Heart left ventricle (tissue), 16 donors: ENCODE measurements around the gene SLC24A4. TPM values are rescaled to one million over a fixed set of nuclear protein-coding genes. Genes with fewer than 3 reads are reported as not detected.
A peak's percentile ranks its signal among the peaks of the same experiment; 100 is the strongest.

Source experiments
- ATAC-seq, 4 donors: fragments of 200-7000 bp; cut with Tn5 transposase; one replicate each; pipeline ENCODE4 v1.9.1; 2020 to 2022; ENCODE audit warnings: moderate library complexity in 4 of 4, mild to moderate bottlenecking in 3 of 4, moderate number of reproducible peaks in 1 of 4
- DNase-seq, 5 donors: peaks; one replicate each; pipeline ENCODE4 v3.0.0-alpha.2; 2020
- H3K27ac ChIP-seq, 12 donors: fragments of 200-600 bp; sonication (generic) in 4 of 12; one replicate each; pipeline versions ENCODE4 v1.5.0 to v1.8.0; 2016 to 2022; ENCODE audit warnings: mild to moderate bottlenecking in 2 of 12
- H3K27me3 ChIP-seq, 9 donors: fragments of 200-600 bp; sonication (generic) in 2 of 9; one replicate each; pipeline versions ENCODE4 v1.5.1 to v1.8.0; 2016 to 2022; ENCODE audit warnings: mild to moderate bottlenecking in 3 of 9
- H3K36me3 ChIP-seq, 9 donors: fragments of 200-600 bp; sonication (generic) in 2 of 9; one replicate each; pipeline versions ENCODE4 v1.5.0 to v1.8.0; 2018 to 2022; ENCODE audit warnings: mild to moderate bottlenecking in 2 of 9
- H3K4me1 ChIP-seq, 12 donors: fragments of 200-600 bp; sonication (generic) in 4 of 12; one replicate each; pipeline versions ENCODE4 v1.5.0 to v1.8.0; 2016 to 2022; ENCODE audit warnings: mild to moderate bottlenecking in 3 of 12
- H3K4me3 ChIP-seq, 12 donors: fragments of 200-600 bp; sonication (generic) in 4 of 12; one replicate each; pipeline versions ENCODE4 v1.5.0 to v1.8.0; 2017 to 2022; ENCODE audit warnings: mild to moderate bottlenecking in 9 of 12, moderate library complexity in 4 of 12
- H3K9me3 ChIP-seq, 12 donors: fragments of 200-600 bp; sonication (generic) in 4 of 12; one replicate each; pipeline versions ENCODE4 v1.5.0 to v1.8.0; 2016 to 2022; ENCODE audit warnings: mild to moderate bottlenecking in 1 of 12
- CTCF ChIP-seq, 12 donors: fragments of 200-600 bp; sonication (generic) in 4 of 12; IDR thresholded peaks; one replicate each; pipeline versions ENCODE4 v1.5.0 to v1.8.0; 2018 to 2022; ENCODE audit warnings: antibody characterized with exemption in 12 of 12, mild to moderate bottlenecking in 5 of 12
- POLR2A ChIP-seq, 2 donors: fragments of 450-650 bp; IDR thresholded peaks; one replicate each; pipeline ENCODE4 v1.6.1; 2017; ENCODE audit warnings: antibody characterized with exemption in 2 of 2, mild to moderate bottlenecking in 2 of 2, moderate library complexity in 2 of 2
- WGBS, 4 donors: extraction: QIAGEN DNeasy Blood & Tissue Kit in 2 of 4; methylation state at CpG; one replicate each; pipeline versions ENCODE4 v1.1.5 to v1.1.7; 2013 to 2018; 5-methylcytosine and 5-hydroxymethylcytosine counted together
- intact Hi-C, 10 donors: fragments of 100-400 bp; cut with DNase I; formaldehyde crosslinking; loops; one replicate each; pipeline versions ENCODE4 v1.11.1 to v1.14.2; 2022
- polyA plus RNA-seq, 2 donors: library from polyadenylated mRNA; stranded (reverse); fragments of 200-250 nt; gene quantifications; one replicate each; pipeline ENCODE4 v1.2.3, GENCODE V29; 2013
- total RNA-seq, 9 donors: library from RNA; depleted of rRNA in 2 of 9; stranded (reverse); fragments of >200 nt in 2 of 9; fragmentation: NEBNext Ultra II Directional in 3 of 9; extraction: Animal tissue kit (Norgen Biotek cat#: 25700) in 3 of 9; gene quantifications; one replicate each; pipeline versions ENCODE4 v1.1.0 to v1.2.4, GENCODE V29; 2016 to 2023
- donor health status: ischemic (EF 13 %, LVEDD 7.1; RV severe dilation, severe dysfunction).
- donor health status: healthy with polysubstance abuse.
- donor health status: DM: no; HTN: yes; CAD: no.
- donor health status: DM: no; HTN: no; CAD: no.
- donor health status: ischemic (EF 25% LVEDD 6.9; RV normal size, moderate dysfunction).
- donor health status: ischemic (EF 25% LVEDD 5.7; RV mildly dilated, moderate dysfunction).
- donor health status: healthy.
- donor health status: DM: yes; HTN: yes; CAD: no.
- donor health status: ischemic (EF 35%, LVEDD 5.7; RV mildly dilated, moderate dysfunction).
- donor health status: nonischemic (EF 11% LVEDD 7.7; RV severe dilation, severe dysfunction).
- donor health status: DM: yes; HTN: yes; CAD: no.
- donor health status: PGD.
- donor health status: ischemic (EF 29% LVEDD 5.4; RV normal size, mild dysfunction).
- donor health status: nonischemic (EF 23%, LVEDD 6.1; RV moderate dilation, normal function).

Gene SLC24A4
- total and polyA plus RNA-seq, 11 donors, result 0.05 to 1.6 (median 0.23) TPM

GRCh38 chr14:92544051-92544720 is 221.2 kb downstream of the SLC24A4 start:
- no peak for DNase-seq
- 48 to 63% (median 59%) methylated on average over 6 of the region's 6 CpGs for WGBS, 4 donors
- ATAC-seq, result no peak
- Histone ChIP-seq H3K4me1 (peaks cover 8 to 36% (median 20%) of the 10 kb centered on the region in 12 donors), H3K27ac (peak overlapping the region in 1 of 12 donors; percentile 26), H3K36me3 (no peaks in the 10 kb centered on the region), H3K27me3 (no peaks in the 10 kb centered on the region), H3K4me3 (no peak overlapping the region), H3K9me3 (peaks cover 0 to 6% (median 0%) of the 10 kb centered on the region in 12 donors)
- intact Hi-C loops, result loop anchor here in 3 of 10 donors (10.0 kb wide), 1 partner anchor 89 kb away; no protein-coding TSS in a partner anchor
- TF ChIP-seq POLR2A (IDR thresholded peaks at IDR 0.05) (no peak), CTCF (IDR thresholded peaks at IDR 0.05) (no peak)

- intact Hi-C loops, result loop anchor here in 3 of 10 donors (10.0 kb wide), 1 partner anchor 92 kb away; no protein-coding TSS in a partner anchor
- Histone ChIP-seq H3K4me1 (peaks cover 0 to 29% (median 16%) of the 10 kb centered on the region in 12 donors), H3K27me3 (no peaks in the 10 kb centered on the region), H3K9me3 (no peaks in the 10 kb centered on the region), H3K36me3 (no peaks in the 10 kb centered on the region), H3K4me3 (no peak overlapping the region), H3K27ac (peak overlapping the region in 2 of 12 donors; percentile 44 to 51)
- DNase-seq (no peak), ATAC-seq (no peak)
- 81 to 89% (median 85%) methylated on average over 7 of the region's 7 CpGs for WGBS, 4 donors
- TF ChIP-seq POLR2A (IDR thresholded peaks at IDR 0.05), result no peak
- no peak for TF ChIP-seq CTCF (IDR thresholded peaks at IDR 0.05)
These were observed 223.5 kb downstream of the SLC24A4 start for GRCh38 chr14:92546347-92547053.

DNA sequence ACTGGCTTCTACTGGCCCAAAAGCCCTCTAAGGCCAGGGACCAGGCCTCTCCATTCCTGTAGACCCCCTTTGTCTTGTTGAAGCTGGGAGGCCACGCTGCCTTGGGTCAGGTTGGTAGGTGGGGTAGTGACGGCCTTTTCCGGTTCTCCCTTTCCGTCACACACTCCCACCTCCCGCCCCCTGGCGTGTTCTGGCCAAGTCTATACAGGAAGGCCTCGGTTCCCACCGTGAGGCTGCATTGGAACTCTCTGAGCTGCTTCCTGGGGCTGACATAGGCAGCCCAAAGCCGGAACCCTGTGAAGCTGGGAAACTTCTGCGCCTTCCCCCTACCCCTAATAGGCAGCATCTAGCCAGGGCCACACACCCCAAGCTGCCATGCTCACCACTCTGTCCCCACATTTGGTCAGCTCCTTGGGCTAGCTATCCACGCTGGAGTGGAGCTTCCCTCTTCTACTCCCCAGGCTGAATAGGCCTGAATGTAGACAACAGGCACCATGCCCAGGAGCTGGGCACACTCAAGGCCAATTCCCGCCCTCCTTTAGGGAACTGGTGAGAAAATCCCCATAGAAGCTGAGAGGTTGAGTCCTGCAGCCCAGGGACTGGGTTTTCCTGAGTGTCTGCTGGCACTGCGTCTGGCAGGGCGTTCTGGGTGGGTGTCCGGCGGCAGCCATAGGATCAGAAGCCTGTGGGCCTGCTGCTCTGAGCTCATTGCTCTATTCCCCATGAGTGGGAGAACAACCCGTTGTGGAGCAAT is 226.3 kb downstream of the SLC24A4 start:
- no peak for TF ChIP-seq POLR2A (IDR thresholded peaks at IDR 0.05)
- peak overlapping the region in 3 of 12 donors; percentile 4 to 39 (median 27) for H3K4me3 ChIP-seq
- 54 to 68% (median 64%) methylated on average over 11 to 17 of the region's 17 CpGs for WGBS, 4 donors

DNA sequence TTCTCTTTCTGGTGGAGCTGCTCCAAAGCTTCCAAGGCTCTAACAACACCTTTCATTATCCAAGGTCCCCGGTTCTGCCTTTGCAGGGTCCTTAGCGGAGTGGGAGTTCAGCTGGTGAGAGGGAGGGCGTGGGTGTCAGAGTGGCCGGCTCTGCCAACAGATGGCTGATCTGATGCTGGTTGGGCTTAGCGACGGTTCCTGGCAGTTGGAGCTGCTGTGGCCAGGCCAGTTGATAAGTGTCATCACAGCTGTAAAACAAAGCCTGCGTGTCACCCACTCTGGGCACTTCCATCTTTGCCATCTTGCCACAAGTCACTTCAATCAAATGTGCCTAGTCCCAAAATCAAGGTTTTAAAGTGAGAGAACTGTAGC is 226.9 kb downstream of the SLC24A4 start:
- ATAC-seq (peak; percentile 43 to 82 (median 68)), DNase-seq (peak; percentile 35 to 75 (median 68))
- Histone ChIP-seq H3K9me3 (no peaks in the 10 kb centered on the region), H3K27me3 (no peaks in the 10 kb centered on the region), H3K4me1 (peaks cover 0 to 63% (median 27%) of the 10 kb centered on the region in 12 donors), H3K4me3 (peak overlapping the region in 3 of 12 donors; percentile 4 to 39 (median 27)), H3K36me3 (no peaks in the 10 kb centered on the region), H3K27ac (peak overlapping the region; percentile 57 to 95 (median 81))
- TF ChIP-seq CTCF (IDR thresholded peaks at IDR 0.05) (no peak), POLR2A (IDR thresholded peaks at IDR 0.05) (no peak)
- intact Hi-C loops, result loop anchor here in 5 of 10 donors (2.0 to 10.0 kb wide), 2 partner anchors 91 to 95 kb away; no protein-coding TSS in a partner anchor
- 8 to 20% (median 15%) methylated on average over 5 to 7 of the region's 7 CpGs for WGBS, 4 donors

More for the DNA sequence above, 226.3 kb downstream of the SLC24A4 start:
- H3K4me1 ChIP-seq, result peaks cover 0 to 57% (median 27%) of the 10 kb centered on the region in 12 donors
- intact Hi-C loops, result loop anchor here in 4 of 10 donors (2.0 to 10.0 kb wide), 2 partner anchors 90 to 94 kb away; no protein-coding TSS in a partner anchor
- peak overlapping the region; percentile 57 to 95 (median 81) for H3K27ac ChIP-seq
- H3K9me3 ChIP-seq, result no peaks in the 10 kb centered on the region
- DNase-seq (peak in 4 of 5 donors; percentile 60 to 73 (median 67)), ATAC-seq (peak; percentile 60 to 86 (median 72))
- no peaks in the 10 kb centered on the region for H3K27me3 ChIP-seq
- no peaks in the 10 kb centered on the region for H3K36me3 ChIP-seq
